HEK293 (cell line): ENCODE data around the gene HMCN1.

Experiments used
- CTCF ChIA-PET: fragments of 350-600 bp; formaldehyde crosslinking; extraction: SDS; loops from one replicate; lab custom pipeline; 2021; ENCODE audit warnings: antibody characterized with exemption; lab: Yijun Ruan, JAX
- POLR2A ChIA-PET: fragments of 300-600 bp; formaldehyde crosslinking; extraction: SDS; loops from one replicate; lab custom pipeline; 2020; ENCODE audit warnings: antibody characterized with exemption, inconsistent platforms; lab: Yijun Ruan, JAX
- H3K27ac ChIP-seq: fragments of 200-500 bp; sonication (Bioruptor generic); 2 replicates; pipeline ENCODE4 v1.5.1; 2014; ENCODE audit warnings: low read depth, low read length, control low read depth, inconsistent platforms; ENCODE audit errors: extremely low read depth
- H3K36me3 ChIP-seq, 2 experiments: fragments of 200-500 bp in 1 of 2; sonication (Bioruptor generic) in 1 of 2; 1 replicate in 1 of 2; 2 replicates in 1 of 2; pipeline ENCODE4 v1.5.1; 2014 to 2017; ENCODE audit warnings: inconsistent platforms in 2 of 2, low read length in 2 of 2; ENCODE audit not compliant: control insufficient read depth in 2 of 2, insufficient read depth in 1 of 2
- H3K4me1 ChIP-seq: fragments of 200-500 bp; sonication (Bioruptor generic); 2 replicates; pipeline ENCODE4 v1.5.1; 2014; ENCODE audit warnings: mild to moderate bottlenecking, low read length, inconsistent platforms; ENCODE audit not compliant: control insufficient read depth, insufficient read depth
- H3K4me3 ChIP-seq: 2 replicates; pipeline ENCODE4 v1.5.1; 2011; ENCODE audit warnings: low read depth, mild to moderate bottlenecking, control low read depth, low read length, moderate library complexity
- H3K9me3 ChIP-seq: fragments of 200-500 bp; sonication (Bioruptor generic); 2 replicates; pipeline ENCODE4 v1.5.1; 2014; ENCODE audit warnings: low read depth, low read length, inconsistent platforms; ENCODE audit not compliant: control insufficient read depth, insufficient read depth
- GLI4 ChIP-seq: fragments of 450-650 bp; formaldehyde crosslinking; IDR thresholded peaks from 2 replicates; pipeline ENCODE4 v1.5.1; 2016; ENCODE audit warnings: missing biosample characterization, missing genetic modification characterization
- GLIS2 ChIP-seq: fragments of 450-650 bp; formaldehyde crosslinking; IDR thresholded peaks from 2 replicates; pipeline ENCODE4 v1.5.1; 2016; ENCODE audit warnings: missing biosample characterization, missing genetic modification characterization
- HIC1 ChIP-seq: fragments of 450-650 bp; formaldehyde crosslinking; IDR thresholded peaks from 2 replicates; pipeline ENCODE4 v1.5.1; 2016; ENCODE audit warnings: missing biosample characterization, missing genetic modification characterization
- OVOL3 ChIP-seq: fragments of 450-650 bp; formaldehyde crosslinking; IDR thresholded peaks from 2 replicates; pipeline ENCODE4 v1.5.1; 2016; ENCODE audit warnings: missing biosample characterization, missing genetic modification characterization
- SP3 ChIP-seq: fragments of 450-650 bp; formaldehyde crosslinking; IDR thresholded peaks from 2 replicates; pipeline ENCODE4 v1.5.1; 2016; ENCODE audit warnings: missing biosample characterization, missing genetic modification characterization
- TCF7L2 ChIP-seq: IDR thresholded peaks from 2 replicates; pipeline ENCODE4 v1.6.1; 2011; ENCODE audit warnings: low read depth, mild to moderate bottlenecking, inconsistent platforms, low read length, moderate library complexity, borderline replicate concordance
- ZBTB44 ChIP-seq: fragments of 450-650 bp; IDR thresholded peaks from 2 replicates; pipeline ENCODE4 v1.5.1; 2018; ENCODE audit warnings: missing biosample characterization, mild to moderate bottlenecking, missing genetic modification characterization
- ZNF19 ChIP-seq: fragments of 450-650 bp; formaldehyde crosslinking; IDR thresholded peaks from 2 replicates; pipeline ENCODE4; 2016; ENCODE audit warnings: missing biosample characterization, missing genetic modification characterization, low read depth
- ZNF214 ChIP-seq: fragments of 450-650 bp; formaldehyde crosslinking; IDR thresholded peaks from 2 replicates; pipeline ENCODE4 v1.5.1; 2017; ENCODE audit warnings: missing biosample characterization, mild to moderate bottlenecking, missing genetic modification characterization, borderline replicate concordance
- ZNF221 ChIP-seq: fragments of 450-650 bp; formaldehyde crosslinking; IDR thresholded peaks from 2 replicates; pipeline ENCODE4 v1.5.1; 2017; ENCODE audit warnings: missing biosample characterization, missing genetic modification characterization, borderline replicate concordance
- ZNF521 ChIP-seq: fragments of 450-650 bp; formaldehyde crosslinking; IDR thresholded peaks from 2 replicates; pipeline ENCODE4 v1.5.1; 2017; ENCODE audit warnings: missing biosample characterization, mild to moderate bottlenecking, missing genetic modification characterization
- ZNF596 ChIP-seq: fragments of 450-650 bp; IDR thresholded peaks from 2 replicates; pipeline ENCODE4 v1.5.0; 2018; ENCODE audit warnings: missing biosample characterization, mild to moderate bottlenecking, missing genetic modification characterization, moderate library complexity
- ZNF791 ChIP-seq: fragments of 450-650 bp; formaldehyde crosslinking; IDR thresholded peaks from 2 replicates; pipeline ENCODE4 v1.5.1; 2016; ENCODE audit warnings: missing biosample characterization, missing genetic modification characterization
- ZSCAN18 ChIP-seq: fragments of 450-650 bp; formaldehyde crosslinking; IDR thresholded peaks from 2 replicates; pipeline ENCODE4 v1.5.1; 2016; ENCODE audit warnings: missing biosample characterization, missing genetic modification characterization
- TF ChIP-seq, protein P1 (sequence below): fragments of 450-650 bp; formaldehyde crosslinking; IDR thresholded peaks from 2 replicates; pipeline ENCODE4 v1.5.1; 2016; ENCODE audit warnings: missing biosample characterization, missing genetic modification characterization

The HMCN1 gene

GRCh38 chr1:185739967-185740366 is 5.8 kb downstream of the HMCN1 start:
- ChIA-PET CTCF (no interaction called here), POLR2A (no interaction called here)
- no peak overlapping the region for H3K27ac ChIP-seq
- TF ChIP-seq TCF7L2: no peak
- TF ChIP-seq ZNF596: no peak
- TF ChIP-seq ZNF214 (tag by site-specific recombination): no peak
- no peak for TF ChIP-seq HIC1
- no peak for TF ChIP-seq ZNF19 (tag by site-specific recombination)
- TF ChIP-seq SP3 (tag by site-specific recombination): no peak
- no peak for TF ChIP-seq GLI4 (tag by site-specific recombination)
- no peak for TF ChIP-seq ZNF521 (tag by site-specific recombination)
- TF ChIP-seq GLIS2 (tag by site-specific recombination): no peak
- TF ChIP-seq OVOL3 (tag by site-specific recombination): no peak
- no peak for TF ChIP-seq ZBTB44 (tag by site-specific recombination)
- no peak for TF ChIP-seq ZNF221 (tag by site-specific recombination)
- no peak for TF ChIP-seq ZSCAN18 (tag by site-specific recombination)
- no peak for TF ChIP-seq ZNF791
- no peaks in the 10 kb centered on the region for H3K9me3 ChIP-seq
- no peak overlapping the region for H3K4me3 ChIP-seq
- H3K36me3 ChIP-seq: no peaks in the 10 kb centered on the region
- no peaks in the 10 kb centered on the region for H3K4me1 ChIP-seq

DNA sequence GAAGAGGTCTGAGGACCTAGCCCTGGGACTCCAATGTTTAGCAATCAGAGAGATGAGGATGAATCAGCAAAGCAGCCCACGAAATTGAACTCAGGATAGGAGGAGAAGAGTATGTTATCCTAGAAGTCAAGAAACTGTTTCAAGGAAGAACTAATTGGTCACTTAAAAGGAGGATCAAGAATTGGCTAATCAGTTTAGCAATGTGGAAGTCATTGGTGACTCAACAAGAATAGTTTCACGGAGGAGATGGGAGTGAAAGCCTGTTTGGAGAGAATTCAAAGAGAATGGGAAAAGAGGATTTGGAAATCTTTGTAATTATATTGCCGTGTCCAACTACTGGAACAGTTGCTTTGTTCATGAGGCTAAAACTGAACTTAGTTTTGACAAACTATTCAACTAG is 7.4 kb downstream of the HMCN1 start:
- H3K36me3 ChIP-seq: no peaks in the 10 kb centered on the region
- CTCF ChIA-PET: interaction anchor here (0.6 kb wide), 2 partner anchors 22 to 509 kb away, joined by 3 read pairs; no protein-coding TSS in a partner anchor

More for the DNA sequence above, 7.4 kb downstream of the HMCN1 start:
- POLR2A ChIA-PET: no interaction called here
- no peaks in the 10 kb centered on the region for H3K4me1 ChIP-seq
- H3K9me3 ChIP-seq: no peaks in the 10 kb centered on the region
- H3K27ac ChIP-seq: no peak overlapping the region
- no peak overlapping the region for H3K4me3 ChIP-seq
- TF ChIP-seq, protein P1, sequence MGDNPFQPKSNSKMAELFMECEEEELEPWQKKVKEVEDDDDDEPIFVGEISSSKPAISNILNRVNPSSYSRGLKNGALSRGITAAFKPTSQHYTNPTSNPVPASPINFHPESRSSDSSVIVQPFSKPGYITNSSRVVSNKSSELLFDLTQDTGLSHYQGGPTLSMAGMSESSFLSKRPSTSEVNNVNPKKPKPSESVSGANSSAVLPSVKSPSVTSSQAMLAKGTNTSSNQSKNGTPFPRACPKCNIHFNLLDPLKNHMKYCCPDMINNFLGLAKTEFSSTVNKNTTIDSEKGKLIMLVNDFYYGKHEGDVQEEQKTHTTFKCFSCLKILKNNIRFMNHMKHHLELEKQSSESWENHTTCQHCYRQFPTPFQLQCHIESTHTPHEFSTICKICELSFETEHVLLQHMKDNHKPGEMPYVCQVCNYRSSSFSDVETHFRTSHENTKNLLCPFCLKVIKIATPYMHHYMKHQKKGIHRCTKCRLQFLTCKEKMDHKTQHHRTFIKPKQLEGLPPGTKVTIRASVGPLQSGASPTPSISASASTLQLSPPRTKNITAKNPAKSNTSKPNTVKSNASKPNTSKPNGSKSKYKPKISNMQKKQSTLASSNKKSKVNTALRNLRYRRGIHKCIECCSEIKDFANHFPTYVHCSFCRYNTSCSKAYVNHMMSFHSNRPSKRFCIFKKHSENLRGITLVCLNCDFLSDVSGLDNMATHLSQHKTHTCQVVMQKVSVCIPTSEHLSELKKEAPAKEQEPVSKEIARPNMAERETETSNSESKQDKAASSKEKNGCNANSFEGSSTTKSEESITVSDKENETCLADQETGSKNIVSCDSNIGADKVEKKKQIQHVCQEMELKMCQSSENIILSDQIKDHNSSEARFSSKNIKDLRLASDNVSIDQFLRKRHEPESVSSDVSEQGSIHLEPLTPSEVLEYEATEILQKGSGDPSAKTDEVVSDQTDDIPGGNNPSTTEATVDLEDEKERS (tag by site-specific recombination): no peak
